GM23248 (cell line): ENCODE measurements around the gene RHBDF2. TPM values are rescaled to one million over a fixed set of nuclear protein-coding genes. Genes with fewer than 3 reads are reported as not detected.

Source experiments
- DNase-seq: peaks from one replicate; pipeline ENCODE4 v3.0.0-alpha.2; 2015
- H2AFZ ChIP-seq: fragments of 200-600 bp; sonication (generic); 2 replicates; pipeline ENCODE4 v1.6.1; 2016; ENCODE audit warnings: antibody characterized with exemption
- H3F3A ChIP-seq: fragments of 200-600 bp; sonication (generic); 2 replicates; pipeline ENCODE4 v1.6.1; 2016; ENCODE audit warnings: mild to moderate bottlenecking, antibody characterized with exemption, mixed run types; ENCODE audit not compliant: insufficient read depth
- H3K27ac ChIP-seq: fragments of 200-600 bp; sonication (generic); 2 replicates; pipeline ENCODE4 v1.5.1; 2016; ENCODE audit warnings: mild to moderate bottlenecking
- H3K27me3 ChIP-seq: fragments of 200-600 bp; sonication (generic); replicated peaks from 2 replicates; pipeline ENCODE4 v1.6.1; 2016; ENCODE audit warnings: mild to moderate bottlenecking; ENCODE audit not compliant: insufficient read depth
- H3K36me3 ChIP-seq: fragments of 200-600 bp; sonication (generic); 2 replicates; pipeline ENCODE4 v1.6.1; 2016; ENCODE audit warnings: low read depth, mild to moderate bottlenecking
- H3K4me1 ChIP-seq: fragments of 200-600 bp; sonication (generic); 2 replicates; pipeline ENCODE4 v1.6.1; 2016; ENCODE audit warnings: mild to moderate bottlenecking; ENCODE audit not compliant: insufficient read depth
- H3K4me2 ChIP-seq: fragments of 200-600 bp; sonication (generic); one replicate; pipeline ENCODE4 v1.6.1; 2016; ENCODE audit warnings: mild to moderate bottlenecking; ENCODE audit not compliant: unreplicated experiment
- H3K4me3 ChIP-seq: fragments of 200-600 bp; sonication (generic); 2 replicates; pipeline ENCODE4 v1.5.1; 2016; ENCODE audit warnings: mild to moderate bottlenecking
- H3K79me2 ChIP-seq: fragments of 200-600 bp; sonication (generic); 2 replicates; pipeline ENCODE4 v1.6.1; 2016; ENCODE audit warnings: mild to moderate bottlenecking; ENCODE audit not compliant: insufficient read depth
- H3K9ac ChIP-seq: fragments of 200-600 bp; sonication (generic); 2 replicates; pipeline ENCODE4 v1.6.1; 2016; ENCODE audit warnings: mild to moderate bottlenecking
- H3K9me2 ChIP-seq: fragments of 200-600 bp; sonication (generic); 2 replicates; pipeline ENCODE4 v1.6.1; 2016; ENCODE audit warnings: mixed run types, mild to moderate bottlenecking, moderate library complexity; ENCODE audit not compliant: insufficient read depth
- H3K9me3 ChIP-seq: fragments of 200-600 bp; sonication (generic); one replicate; pipeline ENCODE4 v1.6.1; 2017; ENCODE audit warnings: low read depth
- H4K20me1 ChIP-seq: fragments of 200-600 bp; sonication (generic); 2 replicates; pipeline ENCODE4 v1.6.0; 2016; ENCODE audit not compliant: insufficient read depth
- EZH2 ChIP-seq: fragments of 200-600 bp; sonication (generic); IDR thresholded peaks from 2 replicates; pipeline ENCODE4 v1.6.1; 2018; ENCODE audit warnings: antibody characterized with exemption, mild to moderate bottlenecking; ENCODE audit not compliant: insufficient read depth, poor library complexity, severe bottlenecking
- EZH2phosphoT487 ChIP-seq: fragments of 200-600 bp; sonication (generic); IDR thresholded peaks from 2 replicates; pipeline ENCODE4 v1.6.1; 2018; ENCODE audit warnings: antibody characterized with exemption, moderate library complexity, mild to moderate bottlenecking, low read depth; ENCODE audit not compliant: insufficient read depth
- WGBS, 2 experiments: methylation state at CpG; one replicate each; pipeline ENCODE4 v1.1.6; 2015 to 2017; ENCODE audit warnings: low lambda C conversion rate in 2 of 2, low coverage in 1 of 2; ENCODE audit errors: missing lambda C conversion rate in 2 of 2; 5-methylcytosine and 5-hydroxymethylcytosine counted together
- in situ Hi-C: fragments of 300-500 bp; cut with MboI; formaldehyde crosslinking; loops from 2 replicates; pipeline ENCODE4 v1.15.0; 2020
- polyA plus RNA-seq: library from polyadenylated mRNA; unstranded; fragments of >200 nt; fragmentation: Nextera tagmentation; extraction: Ambion mirVana; gene quantifications from 2 replicates; pipeline ENCODE4 v1.2.1, GENCODE V29; 2016
- total RNA-seq: library from RNA; depleted of rRNA; stranded (reverse); fragments of >200 nt; shearing (Covaris generic); gene quantifications from 2 replicates; pipeline ENCODE4 v1.2.3, GENCODE V29; 2014

RHBDF2 gene
- total and polyA plus RNA-seq, 2 experiments from 2014 or later, result 8.9 to 12.7 TPM

- peaks cover 5% of the 10 kb centered on the region; the same call in 1 of the 2 replicates for H4K20me1 ChIP-seq
- no peaks in the 10 kb centered on the region for H3K27me3 ChIP-seq
- H3K9me2 ChIP-seq, result no peaks in the 10 kb centered on the region
- 61 to 79% methylated on average over 5 to 6 of the region's 6 CpGs for WGBS, 2 experiments
- no peak overlapping the region for H3K27ac ChIP-seq
- in situ Hi-C loops, result no loop called here
- H3K9me3 ChIP-seq, result no peaks in the 10 kb centered on the region
- peaks cover 14% of the 10 kb centered on the region; the same call in 1 of the 2 replicates for H3K4me1 ChIP-seq
- no peak overlapping the region for H3K9ac ChIP-seq
- H3K79me2 ChIP-seq, result peaks cover 44% of the 10 kb centered on the region
- no peak overlapping the region for H3K4me3 ChIP-seq
- peaks cover 4% of the 10 kb centered on the region; the same call in 1 of the 2 replicates for H3F3A ChIP-seq
- TF ChIP-seq EZH2phosphoT487 (no peak), EZH2 (no peak)
- H3K4me2 ChIP-seq, result no peak overlapping the region
- no peak for DNase-seq
- no peaks in the 10 kb centered on the region for H3K36me3 ChIP-seq
- no peak overlapping the region for H2AFZ ChIP-seq
Measured at GRCh38 chr17:76453431-76453743, 47.8 kb downstream of the RHBDF2 start.

GRCh38 chr17:76452660-76453430, 48.4 kb downstream of the RHBDF2 start, which contains the start of gene UBE2O:
Gene UBE2O, minus strand, starts transcription at chr17:76453152. Its CDS starts 11 bp downstream, at chr17:76453141.
- peak within 1 kb of the TSS; percentile 44 for H3K27ac ChIP-seq
- WGBS, 2 experiments, result 0 to 1% methylated on average over 32 to 93 of the region's 101 CpGs
- no peaks in the 10 kb centered on the region for H3K36me3 ChIP-seq
- no peaks in the 10 kb centered on the region for H3K27me3 ChIP-seq
- peaks cover 49% of the 10 kb centered on the region for H3K79me2 ChIP-seq
- H3K9me3 ChIP-seq, result no peaks in the 10 kb centered on the region
- no peaks in the 10 kb centered on the region for H3K9me2 ChIP-seq
- DNase-seq, result peak; percentile 96
- H3K4me3 ChIP-seq, result peak within 1 kb of the TSS; percentile 85
- peak within 1 kb of the TSS; percentile 89 for H3K9ac ChIP-seq
- H4K20me1 ChIP-seq, result peaks cover 10% of the 10 kb centered on the region; the same call in 1 of the 2 replicates
- peak within 1 kb of the TSS; percentile 70 for H2AFZ ChIP-seq
- in situ Hi-C loops, result no loop called here
- H3F3A ChIP-seq, result peaks cover 9% of the 10 kb centered on the region; the same call in 1 of the 2 replicates
- H3K4me2 ChIP-seq, result peak within 1 kb of the TSS; percentile 90
- TF ChIP-seq EZH2phosphoT487 (no peak), EZH2 (no peak)
- H3K4me1 ChIP-seq, result peaks cover 16% of the 10 kb centered on the region; the same call in 1 of the 2 replicates

GRCh38 chr17:76452127-76452659, 49.0 kb downstream of the RHBDF2 start:
- Histone ChIP-seq H3K79me2 (peaks cover 56% of the 10 kb centered on the region), H2AFZ (peak overlapping the region; percentile 70), H4K20me1 (peaks cover 17% of the 10 kb centered on the region; the same call in 1 of the 2 replicates), H3K4me2 (peak overlapping the region; percentile 90), H3K4me1 (peaks cover 20% of the 10 kb centered on the region), H3K27ac (peak overlapping the region; percentile 44), H3K36me3 (no peaks in the 10 kb centered on the region), H3K9me2 (no peaks in the 10 kb centered on the region), H3F3A (peaks cover 16% of the 10 kb centered on the region; the same call in 1 of the 2 replicates), H3K9ac (peak overlapping the region; percentile 89), H3K4me3 (peak overlapping the region; percentile 85), H3K9me3 (no peaks in the 10 kb centered on the region), H3K27me3 (no peaks in the 10 kb centered on the region)
- TF ChIP-seq EZH2phosphoT487 (no peak), EZH2 (no peak)
- no peak for DNase-seq
- WGBS, 2 experiments, result 2 to 3% methylated on average over 18 to 27 of the region's 29 CpGs
- in situ Hi-C loops, result no loop called here

- peak overlapping the region; percentile 85 for H3K4me3 ChIP-seq
- H3K4me1 ChIP-seq, result peaks cover 27% of the 10 kb centered on the region
- H3K9me3 ChIP-seq, result no peaks in the 10 kb centered on the region
- H4K20me1 ChIP-seq, result peaks cover 21% of the 10 kb centered on the region; the same call in 1 of the 2 replicates
- no peaks in the 10 kb centered on the region for H3K9me2 ChIP-seq
- H3F3A ChIP-seq, result peaks cover 23% of the 10 kb centered on the region
- H3K36me3 ChIP-seq, result no peaks in the 10 kb centered on the region
- H3K27me3 ChIP-seq, result no peaks in the 10 kb centered on the region
- peak overlapping the region; percentile 89 for H3K9ac ChIP-seq
- 68 to 71% methylated on average over 6 of the region's 6 CpGs for WGBS, 2 experiments
- H2AFZ ChIP-seq, result no peak overlapping the region
- H3K27ac ChIP-seq, result no peak overlapping the region
- TF ChIP-seq EZH2phosphoT487 (no peak), EZH2 (no peak)
- no peak for DNase-seq
- peaks cover 59% of the 10 kb centered on the region for H3K79me2 ChIP-seq
- in situ Hi-C loops, result no loop called here
- H3K4me2 ChIP-seq, result peak overlapping the region; percentile 90
Measured at GRCh38 chr17:76451506-76451905, 49.7 kb downstream of the RHBDF2 start.
